ELR (cell line): Measurements from ENCODE around the gene PIAS2.
"Not testable (repeated sequence)": the region's sequence is repeated elsewhere in the genome, so short reads cannot be mapped to it uniquely, and the experiment has no call there.

Experiments used
- DNase-seq: peaks from one replicate; pipeline ENCODE4 v3.0.0-alpha.2; 2015; ENCODE audit warnings: low read depth

PIAS2 gene, protein sequence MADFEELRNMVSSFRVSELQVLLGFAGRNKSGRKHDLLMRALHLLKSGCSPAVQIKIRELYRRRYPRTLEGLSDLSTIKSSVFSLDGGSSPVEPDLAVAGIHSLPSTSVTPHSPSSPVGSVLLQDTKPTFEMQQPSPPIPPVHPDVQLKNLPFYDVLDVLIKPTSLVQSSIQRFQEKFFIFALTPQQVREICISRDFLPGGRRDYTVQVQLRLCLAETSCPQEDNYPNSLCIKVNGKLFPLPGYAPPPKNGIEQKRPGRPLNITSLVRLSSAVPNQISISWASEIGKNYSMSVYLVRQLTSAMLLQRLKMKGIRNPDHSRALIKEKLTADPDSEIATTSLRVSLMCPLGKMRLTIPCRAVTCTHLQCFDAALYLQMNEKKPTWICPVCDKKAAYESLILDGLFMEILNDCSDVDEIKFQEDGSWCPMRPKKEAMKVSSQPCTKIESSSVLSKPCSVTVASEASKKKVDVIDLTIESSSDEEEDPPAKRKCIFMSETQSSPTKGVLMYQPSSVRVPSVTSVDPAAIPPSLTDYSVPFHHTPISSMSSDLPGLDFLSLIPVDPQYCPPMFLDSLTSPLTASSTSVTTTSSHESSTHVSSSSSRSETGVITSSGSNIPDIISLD

DNA sequence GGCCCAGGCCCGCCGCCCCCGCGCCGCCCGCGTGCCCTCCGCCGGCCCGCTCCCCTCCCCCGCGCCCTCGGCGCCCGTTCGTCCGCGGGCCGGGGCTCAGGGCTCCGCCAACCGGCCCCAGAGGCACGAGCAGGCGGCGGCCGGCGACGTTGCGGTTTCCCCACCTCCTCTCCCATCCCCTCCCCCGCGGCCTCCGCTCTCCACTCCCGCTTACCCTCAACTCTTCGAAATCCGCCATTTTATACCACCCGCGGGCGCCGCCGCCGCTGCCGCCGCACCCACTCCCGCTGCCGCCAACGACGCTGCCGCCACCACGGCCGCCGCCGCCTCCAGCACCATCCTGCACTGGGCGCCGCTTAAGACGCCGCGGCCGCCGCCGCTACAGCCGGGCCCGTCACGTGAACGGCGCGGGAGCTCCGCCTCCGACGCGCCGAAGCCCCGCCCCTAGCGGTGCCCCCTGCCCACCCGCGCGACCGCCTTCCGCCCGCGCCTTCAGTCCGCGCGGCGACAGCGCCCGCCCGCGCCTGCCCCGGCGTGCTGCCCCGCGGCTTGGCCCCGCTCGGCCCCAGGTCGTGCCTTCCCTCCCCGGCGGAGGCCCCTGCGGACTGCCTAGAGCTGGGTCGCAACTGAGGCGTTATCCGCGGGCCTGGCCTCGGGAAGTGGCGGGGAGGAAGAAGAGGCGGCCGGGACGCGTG, at the start of gene PIAS2, which contains the start of gene KATNAL2:
TSS of gene PIAS2 (minus strand) at position 400 of the 695 bp plus-strand sequence. CDS start at position 238, 162 bp downstream.
TSS of gene KATNAL2 (plus strand) at position 495 of the 695 bp plus-strand sequence. CDS start 29,271 bp downstream, outside the sequence.
- peak; percentile 78 for DNase-seq

DNA sequence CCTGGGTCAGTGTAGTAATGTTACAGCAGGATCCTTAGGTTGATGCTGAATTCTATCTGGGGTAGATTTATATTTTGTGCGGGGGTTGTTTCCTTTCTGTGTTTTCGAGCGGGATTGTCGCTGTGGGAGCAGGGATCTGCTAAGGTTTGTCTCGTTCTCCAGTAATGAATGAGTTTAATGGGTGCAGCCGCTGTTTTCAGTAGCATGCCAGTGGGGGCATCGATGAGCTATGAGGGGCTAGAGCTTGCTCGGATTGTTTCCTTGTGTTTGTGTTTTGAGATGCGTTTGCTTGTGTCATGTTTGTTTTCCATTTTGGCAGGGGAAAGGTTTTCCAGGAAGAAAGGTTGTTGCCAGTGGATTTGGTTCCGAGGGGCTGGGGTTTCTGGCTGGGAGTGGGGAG, 49.0 kb upstream of the PIAS2 start:
- not testable (repeated sequence) for DNase-seq

DNA sequence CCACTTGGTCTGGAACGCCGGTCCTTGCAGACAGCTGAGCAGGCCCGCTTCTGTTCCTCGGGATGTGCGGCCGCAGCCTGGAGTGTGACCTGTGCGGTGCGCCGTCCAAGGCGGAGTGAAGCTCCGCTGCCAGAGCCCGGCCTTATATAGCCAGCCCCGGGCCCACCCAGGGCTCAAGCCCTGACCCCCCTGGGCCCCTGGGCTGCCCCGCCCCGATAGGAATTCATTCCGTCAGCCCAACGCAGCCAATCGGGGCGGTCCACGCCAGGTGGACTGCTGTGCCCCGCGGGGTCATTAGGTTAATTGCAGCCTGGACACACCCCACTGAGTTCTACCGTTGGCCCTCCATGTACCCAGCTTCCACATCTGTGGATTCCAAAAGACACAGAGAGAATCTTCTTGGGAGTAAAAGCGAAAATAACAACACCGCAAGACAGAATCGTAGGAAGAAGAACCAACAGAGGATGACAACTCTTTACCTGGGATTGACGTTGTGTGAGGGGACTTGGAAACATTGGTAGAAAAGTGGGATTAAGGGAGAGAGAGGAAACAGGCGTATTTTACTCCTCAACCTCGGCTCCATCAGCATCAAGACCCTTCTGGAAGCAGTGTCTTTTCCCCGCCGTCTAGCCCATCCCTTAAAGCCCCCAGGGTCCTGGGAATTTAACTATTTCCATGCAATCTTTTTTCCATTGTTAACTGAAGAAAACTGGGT, 47.4 kb upstream of the PIAS2 start:
- not testable (repeated sequence) for DNase-seq

DNA sequence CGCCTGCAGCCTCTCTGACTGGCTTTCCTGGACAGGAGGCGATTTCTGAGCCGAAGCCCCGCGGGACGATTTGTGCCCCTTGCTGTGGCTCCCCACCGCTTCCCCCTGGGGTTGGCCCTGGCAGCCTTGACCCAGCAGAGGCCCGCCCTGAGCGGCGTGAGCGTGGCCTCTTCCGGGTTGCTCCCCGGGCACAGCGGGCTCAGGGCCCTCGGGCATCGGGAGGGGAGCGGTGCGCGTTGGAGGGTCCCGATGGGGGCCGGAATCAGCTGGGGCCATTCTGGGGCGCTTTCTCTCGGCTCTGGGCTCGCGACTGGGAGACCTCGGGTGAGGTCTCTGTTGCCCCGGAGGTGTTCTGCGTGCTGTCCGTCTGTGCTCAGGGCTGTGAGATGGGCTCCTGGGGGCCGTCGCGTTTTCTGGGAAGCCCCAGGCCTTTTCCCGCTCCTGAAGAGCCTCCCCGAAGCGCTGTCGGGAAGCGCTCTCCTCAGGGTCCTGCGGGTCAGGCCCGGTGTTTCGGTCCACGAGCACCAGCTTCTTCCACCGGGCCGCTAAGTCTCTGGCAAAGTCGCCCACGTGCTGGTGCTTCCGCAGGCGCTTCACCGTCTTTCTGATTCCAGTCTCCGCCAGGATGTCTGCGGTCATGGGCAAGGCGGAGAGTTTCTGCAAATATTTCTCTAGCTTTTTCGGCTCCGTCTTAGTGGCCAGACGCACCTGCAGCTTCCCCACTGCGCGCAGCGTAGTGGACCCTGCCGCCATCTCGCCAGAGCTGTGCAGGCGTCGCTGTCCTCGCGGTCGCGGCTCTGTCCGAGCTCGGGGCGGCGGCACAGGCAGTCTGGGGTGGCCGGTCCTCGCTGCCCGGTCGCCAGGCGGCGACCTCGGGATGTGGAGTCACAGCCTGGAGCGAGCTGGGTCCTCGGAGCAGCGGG, 46.6 kb upstream of the PIAS2 start:
- not testable (repeated sequence) for DNase-seq

DNA sequence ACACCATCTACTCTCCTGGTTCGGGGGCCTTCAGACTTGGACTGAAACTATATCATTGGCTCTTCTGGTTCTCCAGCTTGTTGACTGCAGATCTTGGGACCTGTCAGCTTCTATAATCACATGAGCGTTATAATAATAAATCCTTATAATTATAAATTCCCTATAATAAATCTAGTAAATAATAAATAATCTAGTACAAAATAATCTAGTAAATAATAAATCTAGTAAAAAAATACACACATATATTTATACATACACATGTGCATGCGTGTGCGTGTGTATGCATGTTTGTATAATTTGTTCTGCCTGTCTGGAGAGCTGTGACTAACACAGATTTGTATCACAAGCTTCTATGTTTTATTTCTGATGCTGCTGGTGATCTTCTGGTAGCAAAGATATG, 40.9 kb upstream of the PIAS2 start:
- DNase-seq: no peak

DNA sequence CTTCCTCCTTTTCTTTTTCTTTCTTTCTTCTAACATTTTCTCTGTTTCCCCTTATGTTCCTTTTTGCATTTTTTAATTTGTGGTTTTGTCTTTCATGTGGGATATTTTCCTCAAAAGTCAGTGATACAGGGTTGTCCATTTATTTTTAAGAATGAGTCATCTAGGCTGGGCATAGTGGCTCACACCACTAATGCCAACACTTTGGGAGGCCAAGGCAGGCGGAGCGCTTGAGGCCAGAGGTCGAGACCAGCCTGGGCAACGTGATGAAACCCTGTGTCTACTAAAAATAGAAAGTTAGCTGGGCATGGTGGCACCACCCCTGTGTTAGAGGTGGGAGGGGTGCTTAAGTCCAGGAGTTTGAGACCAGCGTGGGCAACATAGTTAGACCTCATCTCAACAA, 35.9 kb upstream of the PIAS2 start:
- DNase-seq: no peak

DNA sequence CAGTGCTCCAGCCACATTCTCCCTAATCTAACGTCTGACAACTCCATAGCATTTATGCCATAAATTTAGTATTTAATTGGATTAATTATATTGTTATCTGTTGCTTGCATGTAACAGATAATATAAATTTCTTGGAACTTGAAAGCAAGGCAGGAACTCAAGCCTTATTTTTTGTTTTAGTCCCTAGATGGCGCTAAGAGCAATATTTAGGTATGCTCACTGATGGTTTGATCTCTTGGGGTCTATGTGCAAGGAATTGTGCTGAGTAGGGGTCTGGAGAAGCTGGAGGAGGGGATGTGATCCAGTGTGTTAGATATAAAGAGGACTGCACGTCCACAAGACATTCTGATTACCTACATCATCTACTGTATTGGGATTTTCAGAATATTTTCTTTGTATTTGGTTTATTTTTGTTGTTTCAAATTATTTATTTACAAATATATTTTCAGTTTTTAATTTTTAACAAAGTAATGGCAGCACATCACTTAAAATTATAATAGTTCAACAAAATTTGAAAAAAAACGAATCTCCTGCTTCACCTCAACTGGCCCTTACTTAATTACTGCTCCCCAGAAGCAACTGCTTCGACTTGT, 32.9 kb upstream of the PIAS2 start:
- DNase-seq: peak; percentile 42

DNA sequence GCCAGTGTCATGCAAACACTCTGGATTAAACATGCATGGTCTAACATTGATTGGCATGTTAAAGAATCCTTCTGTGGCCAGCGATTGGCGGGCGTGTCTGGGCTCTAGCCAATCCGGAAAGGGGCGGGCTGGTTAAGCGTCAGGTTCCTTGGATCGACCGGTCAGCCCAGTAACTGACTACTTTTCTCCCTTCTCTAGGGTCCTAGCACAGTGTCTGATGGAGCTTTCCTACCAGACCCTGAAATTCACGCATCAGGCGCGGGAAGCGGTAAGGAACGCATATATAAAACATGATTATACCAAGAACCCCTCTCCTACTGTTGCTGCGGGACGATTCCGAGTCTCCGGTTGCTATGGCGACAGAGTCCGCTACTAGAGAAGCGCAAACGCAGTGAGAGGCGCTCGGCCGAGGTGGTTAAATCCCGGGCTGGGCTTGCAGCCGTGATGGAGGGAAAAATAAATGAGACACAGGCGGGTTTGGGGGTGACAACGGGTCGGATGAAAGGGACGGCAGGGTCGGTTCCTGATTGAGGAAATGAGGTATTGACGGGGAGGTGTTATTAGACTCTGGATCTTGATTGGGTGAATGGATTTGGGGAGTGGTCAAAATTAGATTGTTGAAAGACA, 29.5 kb upstream of the PIAS2 start:
- DNase-seq: peak; percentile 87

DNA sequence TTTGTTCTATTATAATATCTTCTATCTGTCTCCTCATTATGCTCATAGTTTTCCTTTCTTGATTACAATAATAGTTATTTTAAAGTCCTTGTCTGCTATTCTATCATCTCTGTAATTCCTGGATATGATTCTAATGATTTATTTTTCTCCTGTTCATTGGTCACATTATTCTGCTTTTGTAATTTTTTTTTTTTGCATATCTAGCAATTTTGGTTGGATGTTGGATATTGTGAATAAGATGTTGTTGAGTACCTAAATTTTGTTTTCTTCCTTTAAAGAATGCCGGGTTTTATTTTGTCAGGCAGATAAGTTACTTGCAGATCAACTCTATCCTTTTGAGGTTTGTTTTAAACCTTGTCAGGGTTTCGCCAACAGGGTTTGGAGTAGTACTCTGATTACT, 25.3 kb upstream of the PIAS2 start:
- no peak for DNase-seq

DNA sequence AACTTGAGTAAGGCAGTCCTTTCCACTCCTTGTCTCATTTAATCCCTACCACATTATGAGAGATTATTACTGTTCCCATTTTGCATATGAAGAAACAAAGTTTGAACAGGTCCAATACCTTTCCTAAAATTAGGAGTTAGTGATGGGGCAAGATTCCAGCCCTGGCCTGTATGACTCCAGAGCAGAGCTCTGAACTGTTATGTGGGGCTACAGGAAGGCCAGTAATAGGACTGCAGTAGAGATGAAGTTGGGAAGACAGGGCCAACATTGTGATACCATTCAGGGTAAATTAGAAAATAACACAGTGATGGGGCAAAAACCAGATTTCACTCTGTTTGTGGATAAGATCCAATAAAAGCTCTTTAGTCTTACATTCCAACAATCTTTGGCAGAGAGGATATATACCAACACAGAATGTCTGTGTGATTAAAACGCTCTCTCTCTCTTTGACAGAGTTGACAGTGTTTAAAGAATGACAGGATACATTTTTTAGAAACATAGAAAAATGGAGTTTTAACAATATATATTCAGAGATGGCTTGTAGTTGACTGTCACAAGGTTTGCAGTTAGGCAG, 22.8 kb upstream of the PIAS2 start:
- no peak for DNase-seq

DNA sequence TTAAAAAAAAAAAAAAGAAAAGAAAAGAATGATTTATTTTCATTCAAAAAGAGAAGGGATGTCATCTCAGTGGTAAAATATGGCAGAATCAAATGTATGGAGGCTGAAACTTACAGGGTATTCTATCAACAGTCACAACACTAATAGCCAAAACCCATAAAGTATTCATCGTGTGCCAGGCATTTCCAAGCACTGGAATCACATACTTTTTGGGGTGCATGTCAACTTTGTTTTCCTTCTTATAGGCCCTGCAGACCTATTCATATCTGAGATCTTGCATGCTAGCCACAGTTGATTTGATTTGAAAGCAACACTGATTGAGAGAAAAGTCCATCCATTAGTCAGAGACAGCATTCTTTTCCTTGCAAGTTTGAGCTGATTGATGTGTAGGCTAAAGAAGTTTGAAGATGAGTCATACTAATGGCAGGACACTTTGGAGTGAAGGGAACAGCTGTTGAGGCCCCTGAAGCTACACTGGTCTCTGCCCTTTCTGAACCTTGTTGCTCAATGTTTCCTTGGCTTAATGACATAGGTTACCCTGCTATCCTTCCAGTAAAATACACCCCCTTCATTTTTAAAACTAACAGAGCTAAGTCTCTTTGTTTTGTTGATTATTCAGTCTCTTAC, 22.1 kb upstream of the PIAS2 start:
- peak; percentile 35 for DNase-seq

DNA sequence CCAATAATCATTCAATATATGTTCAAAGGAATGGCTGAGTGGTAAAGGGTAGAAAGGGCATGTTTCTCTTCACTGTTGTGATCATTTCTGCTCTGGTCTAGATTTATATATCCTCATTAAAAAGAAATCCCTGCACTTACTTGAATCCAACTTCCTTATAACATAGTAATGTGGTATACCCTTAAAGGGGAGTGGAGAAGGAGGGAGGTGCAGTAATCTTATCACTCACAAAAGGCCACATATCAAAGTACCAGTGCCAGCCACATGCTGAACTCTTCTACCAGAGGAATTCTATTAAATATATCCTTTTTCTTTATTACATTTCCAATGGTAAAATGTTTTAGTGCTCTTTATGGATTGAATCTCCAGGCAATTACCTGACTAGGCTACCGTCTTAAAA, 3.3 kb upstream of the PIAS2 start:
- no peak for DNase-seq

DNA sequence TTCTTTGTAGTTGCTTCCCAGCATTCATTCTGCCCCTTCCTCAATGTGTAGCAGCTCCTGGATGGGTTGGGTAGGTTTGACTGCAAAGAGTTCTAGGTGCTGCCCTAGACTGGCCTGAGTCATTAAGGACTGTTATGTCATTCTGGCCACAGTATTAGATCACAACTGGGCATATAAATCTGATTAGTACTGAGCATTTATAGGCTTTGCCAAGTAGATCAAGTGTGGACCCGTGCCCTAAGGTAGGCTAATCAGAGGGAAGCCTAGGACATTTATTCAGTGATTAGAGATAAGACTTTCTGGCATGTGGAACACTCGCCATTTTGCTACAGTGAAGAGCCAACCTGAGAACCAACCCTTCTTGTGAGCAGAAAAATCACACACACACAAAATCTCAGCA, 2.8 kb upstream of the PIAS2 start:
- DNase-seq: peak; percentile 4

DNA sequence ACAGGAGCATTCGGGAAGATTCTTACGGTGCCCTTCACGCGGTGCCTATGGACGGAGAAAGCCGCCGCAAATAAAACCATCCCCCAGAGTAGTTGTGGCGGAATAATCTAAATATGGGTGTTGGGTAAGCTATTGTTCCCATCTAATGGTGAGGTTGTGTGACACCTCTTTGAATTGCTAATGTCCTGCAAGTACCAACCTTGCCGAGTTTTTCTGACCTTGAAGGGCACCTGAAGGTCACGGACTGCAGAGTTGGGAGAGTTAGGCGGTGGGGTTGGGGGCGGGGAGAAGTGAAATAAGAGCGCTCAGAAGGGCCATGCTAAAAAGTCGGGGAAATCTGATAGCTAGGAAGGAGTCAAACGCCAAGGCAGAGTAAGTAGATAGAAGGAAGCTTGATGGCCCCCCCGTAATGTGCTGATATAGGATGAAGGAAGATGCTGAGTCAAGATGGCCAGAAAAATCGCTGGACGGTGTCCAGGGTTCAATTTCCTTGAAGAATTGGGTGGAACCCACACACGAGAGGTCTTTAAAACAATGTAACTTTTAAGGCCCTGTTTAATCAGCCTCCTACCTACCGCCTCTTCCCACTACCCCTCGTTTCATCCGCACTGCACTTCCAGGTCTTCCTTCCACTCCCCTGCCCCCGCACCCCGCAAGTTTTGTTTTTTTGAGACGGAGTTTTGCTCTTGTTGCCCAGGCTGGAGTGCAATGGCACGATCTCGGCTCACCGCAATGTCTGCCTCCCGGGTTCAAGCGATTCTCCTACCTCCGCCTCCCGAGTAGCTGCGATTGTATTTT, 695 bp upstream of the PIAS2 start:
- DNase-seq: peak; percentile 43

DNA sequence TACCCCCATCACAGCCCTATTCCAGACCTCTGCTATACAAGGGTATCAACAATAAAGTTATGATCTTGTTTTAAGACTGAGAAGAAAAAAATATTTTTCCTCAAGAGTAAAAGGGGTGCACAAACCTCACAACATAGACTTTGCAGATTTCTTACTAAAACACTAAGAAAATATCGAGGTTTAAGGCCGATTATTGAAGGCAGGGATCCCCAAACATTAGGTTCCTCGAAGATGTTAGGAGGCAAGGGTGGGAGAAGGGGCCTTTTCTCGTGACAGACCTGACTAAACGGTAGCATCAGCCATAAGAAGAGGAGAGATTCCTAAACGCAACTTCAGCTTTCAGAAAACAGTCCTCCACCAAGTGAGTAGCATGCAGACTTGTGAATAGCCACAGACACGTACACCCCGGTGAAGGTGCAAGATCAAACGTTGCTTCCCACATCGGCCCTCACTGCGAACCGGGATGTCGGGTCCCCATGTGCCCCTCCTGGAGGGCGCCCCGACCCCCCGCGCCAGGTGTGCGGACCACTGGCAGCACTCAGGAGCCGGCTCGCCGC, 678 bp downstream of the PIAS2 start:
- peak; percentile 51 for DNase-seq

DNA sequence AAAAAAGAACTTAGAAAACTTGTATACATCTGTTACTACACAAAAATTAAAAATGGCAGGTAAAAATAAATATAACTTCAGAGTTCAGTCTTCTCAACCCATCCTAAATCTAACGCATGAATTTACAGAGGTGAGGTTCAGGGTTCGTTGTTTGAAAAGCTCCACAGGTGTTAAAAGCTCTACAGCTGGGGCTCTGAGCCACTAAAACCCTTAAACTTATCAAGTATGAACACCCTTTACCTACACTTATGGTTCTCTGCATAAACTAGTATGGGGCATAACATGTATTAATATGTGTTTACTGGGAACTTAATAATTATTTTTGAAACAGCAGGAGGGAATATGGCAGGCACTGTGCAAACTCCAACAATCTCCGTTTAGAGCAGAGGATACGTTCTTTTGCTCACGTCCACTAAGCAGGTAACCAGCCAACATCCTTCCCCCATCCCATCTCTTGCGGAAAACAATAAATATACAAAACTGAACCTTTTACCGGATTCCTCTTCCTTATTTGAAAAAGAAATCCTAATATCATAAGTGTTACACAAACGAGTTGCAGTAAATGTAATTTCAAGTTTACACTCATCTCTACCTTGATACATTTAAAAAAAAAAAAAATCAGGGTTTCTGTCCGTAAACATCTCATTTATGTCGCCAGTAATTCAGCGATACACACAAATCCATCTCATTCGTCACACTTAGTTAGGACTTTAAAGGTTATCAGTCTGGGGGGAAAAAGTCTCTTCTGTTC, 1.3 kb downstream of the PIAS2 start:
- peak; percentile 10 for DNase-seq

DNA sequence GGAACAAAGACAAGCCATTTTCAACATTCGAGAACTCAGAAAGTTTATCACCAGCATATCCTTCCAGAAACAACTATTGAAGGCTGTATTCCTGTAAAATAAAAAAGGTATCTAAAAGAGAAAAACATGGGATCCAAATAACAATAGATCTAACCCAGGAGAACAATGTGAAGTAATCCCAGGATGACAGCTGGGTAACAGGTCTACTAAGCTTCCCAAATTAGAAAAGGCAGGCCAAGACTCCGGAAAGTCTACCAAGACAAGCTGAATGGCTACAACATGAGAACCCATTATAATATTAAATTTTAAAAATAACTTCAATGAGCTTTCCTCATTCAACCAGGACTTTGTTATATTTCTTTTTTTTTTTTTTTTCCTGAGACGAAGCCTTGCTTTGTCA, 6.5 kb downstream of the PIAS2 start:
- DNase-seq: no peak
